ENCODE measurements around the gene AIFM2. TPM values are rescaled to one million over a fixed set of nuclear protein-coding genes. Genes with fewer than 3 reads are reported as not detected.
"Not testable (repeated sequence)": the region's sequence is repeated elsewhere in the genome, so short reads cannot be mapped to it uniquely, and the experiment has no call there.

The AIFM2 gene
- total RNA-seq, 1 donor from 2014 or later: 8.0 TPM

DNA sequence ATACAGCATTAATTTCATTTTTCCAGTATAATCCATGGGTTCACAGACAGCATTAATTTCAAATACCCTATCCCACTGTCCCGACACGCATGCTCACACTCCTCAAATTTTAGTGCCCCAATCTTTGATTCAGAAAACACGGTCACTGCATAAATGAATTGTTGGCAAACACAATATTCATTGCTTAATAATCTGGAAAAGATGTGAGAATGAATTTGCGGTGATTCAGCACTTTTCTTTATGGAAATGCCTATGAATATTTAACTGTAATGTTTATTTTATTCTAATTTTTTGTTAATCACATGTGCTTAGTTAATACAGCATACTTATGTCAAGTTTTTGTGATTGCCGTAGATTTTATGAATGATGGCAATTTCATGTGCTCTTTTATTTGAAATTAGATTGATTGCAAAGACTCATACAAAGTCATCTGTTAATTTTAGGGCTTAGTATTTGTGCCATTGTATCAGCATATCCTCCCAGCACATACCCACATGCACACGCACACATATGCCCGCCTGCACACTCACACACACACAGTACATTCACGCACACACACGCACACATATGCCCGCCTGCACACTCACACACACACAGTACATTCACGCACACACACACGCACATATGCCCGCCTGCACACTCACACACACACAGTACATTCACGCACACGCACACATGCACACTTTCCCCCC, 44.9 kb downstream of the AIFM2 start:
- H3K27ac Mint-ChIP-seq: no peak overlapping the region
- H3K4me1 Mint-ChIP-seq: peaks cover 10% of the 10 kb centered on the region
- H3K27me3 Mint-ChIP-seq: peaks cover 4% of the 10 kb centered on the region
- no peaks in the 10 kb centered on the region for H3K9me3 Mint-ChIP-seq
- intact Hi-C loops (cut with micrococcal nuclease): no loop called here
- no peak overlapping the region for H3K4me3 Mint-ChIP-seq
- no peak for DNase-seq
- H3K36me3 Mint-ChIP-seq (ENCODE audit: low read depth): peaks cover 2% of the 10 kb centered on the region

DNA sequence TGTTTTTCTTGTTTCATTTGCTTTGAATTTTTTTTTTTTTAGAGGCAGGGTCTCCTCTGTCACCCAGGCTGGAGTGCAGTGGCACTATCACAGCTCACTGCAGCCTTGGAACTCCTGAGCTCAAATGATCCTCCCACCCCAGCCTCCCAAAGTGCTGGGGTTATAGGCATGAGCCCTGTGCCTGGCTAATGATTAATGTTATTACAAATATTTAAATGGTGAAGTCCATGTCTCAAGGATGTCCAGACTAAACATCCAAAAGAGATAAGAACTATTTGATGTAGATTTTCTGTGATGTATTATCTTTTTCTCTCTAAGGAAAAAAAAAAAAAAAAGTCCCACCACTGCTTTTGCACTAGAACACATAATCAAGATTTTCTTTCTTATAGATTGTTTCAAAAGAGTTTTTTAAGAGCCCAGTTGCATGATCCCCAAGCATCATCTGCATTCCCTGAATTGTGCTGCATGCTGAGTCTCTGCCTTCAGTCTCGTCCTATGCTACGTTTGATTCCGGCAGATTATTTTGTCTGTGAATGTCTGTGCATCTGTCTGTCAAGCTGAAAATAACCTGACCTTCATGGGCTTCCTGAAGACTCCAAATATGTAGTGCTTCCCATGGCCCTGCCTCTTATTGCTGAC, 46.5 kb downstream of the AIFM2 start:
- H3K4me1 Mint-ChIP-seq: no peaks in the 10 kb centered on the region
- intact Hi-C loops (cut with micrococcal nuclease): no loop called here
- no peaks in the 10 kb centered on the region for H3K9me3 Mint-ChIP-seq
- H3K27ac Mint-ChIP-seq: no peak overlapping the region
- peaks cover 4% of the 10 kb centered on the region for H3K27me3 Mint-ChIP-seq
- no peak for DNase-seq
- no peak overlapping the region for H3K4me3 Mint-ChIP-seq
- peaks cover 2% of the 10 kb centered on the region for H3K36me3 Mint-ChIP-seq (ENCODE audit: low read depth)

DNA sequence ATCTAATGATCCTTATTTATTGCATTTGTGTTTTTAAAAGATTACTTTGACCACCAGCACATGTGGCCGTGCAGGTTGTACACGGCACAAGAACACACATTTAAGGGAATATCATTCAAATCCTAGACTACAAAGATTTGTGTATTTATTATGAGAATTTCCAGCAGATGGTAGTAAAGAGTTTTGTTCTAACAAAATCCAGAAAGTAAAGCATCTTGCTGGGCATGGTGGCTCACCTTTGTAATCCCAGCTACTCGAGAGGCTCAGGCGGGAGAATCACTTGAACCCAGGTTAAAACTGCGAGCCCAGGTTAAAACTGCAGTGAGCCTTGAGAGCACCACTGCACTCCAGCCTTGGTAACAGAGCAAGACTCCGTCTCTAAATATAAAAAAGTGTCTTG, 48.4 kb downstream of the AIFM2 start:
- intact Hi-C loops (cut with micrococcal nuclease): no loop called here
- no peaks in the 10 kb centered on the region for H3K36me3 Mint-ChIP-seq (ENCODE audit: low read depth)
- H3K4me1 Mint-ChIP-seq: no peaks in the 10 kb centered on the region
- no peak overlapping the region for H3K4me3 Mint-ChIP-seq
- no peak overlapping the region for H3K27ac Mint-ChIP-seq
- H3K9me3 Mint-ChIP-seq: no peaks in the 10 kb centered on the region
- no peak for DNase-seq
- H3K27me3 Mint-ChIP-seq: peaks cover 4% of the 10 kb centered on the region

DNA sequence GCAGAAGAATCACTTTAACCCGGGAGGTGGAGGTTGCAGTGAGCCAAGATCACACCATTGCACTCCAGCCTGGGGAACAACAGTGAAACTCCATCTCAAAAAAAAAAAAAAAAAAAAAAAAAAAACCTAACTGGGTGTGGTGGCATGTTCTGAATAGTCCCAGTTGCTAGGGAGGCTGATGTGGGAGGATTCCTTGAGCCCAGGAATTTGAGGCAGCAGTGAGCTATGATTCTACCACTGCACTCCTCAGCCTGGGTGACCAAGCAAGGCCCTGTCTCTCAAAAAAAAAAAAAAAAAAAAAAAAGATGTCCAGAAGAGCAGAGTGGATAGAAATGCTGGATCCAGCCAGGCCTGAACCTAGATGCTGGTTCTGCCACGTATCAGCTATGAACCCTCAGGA, 51.8 kb downstream of the AIFM2 start:
- DNase-seq; intact Hi-C loops (cut with micrococcal nuclease): not testable (repeated sequence)

DNA sequence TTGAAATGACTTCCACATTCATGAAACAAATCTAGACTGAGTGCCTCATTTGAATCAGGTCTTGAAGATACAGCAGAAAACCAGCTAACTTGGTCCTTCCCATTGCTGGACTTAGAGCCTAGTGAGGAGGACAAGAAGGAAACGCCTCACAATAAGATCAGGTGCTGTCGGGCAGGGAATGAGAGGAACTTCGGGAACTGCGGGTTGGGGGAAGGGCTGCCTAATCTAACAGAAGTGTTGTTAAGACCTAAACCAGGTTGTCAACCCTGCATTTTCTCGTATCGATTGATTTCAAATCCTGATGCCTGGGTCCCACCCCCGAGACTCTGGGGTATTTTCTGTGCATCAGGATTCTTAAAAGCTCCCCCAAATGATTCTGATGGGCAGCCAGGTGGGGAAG, 53.7 kb downstream of the AIFM2 start:
- intact Hi-C loops (cut with micrococcal nuclease): no loop called here
- Mint-ChIP-seq H3K9me3 (no peaks in the 10 kb centered on the region), H3K27me3 (peaks cover 3% of the 10 kb centered on the region), H3K36me3 (ENCODE audit: low read depth) (no peaks in the 10 kb centered on the region), H3K4me3 (no peak overlapping the region), H3K4me1 (no peaks in the 10 kb centered on the region), H3K27ac (no peak overlapping the region)
- no peak for DNase-seq

More for the DNA sequence above, 51.8 kb downstream of the AIFM2 start:
- not testable (repeated sequence) for H3K4me3 Mint-ChIP-seq; H3K36me3 Mint-ChIP-seq (ENCODE audit: low read depth); H3K9me3 Mint-ChIP-seq; H3K4me1 Mint-ChIP-seq; H3K27ac Mint-ChIP-seq; H3K27me3 Mint-ChIP-seq

DNA sequence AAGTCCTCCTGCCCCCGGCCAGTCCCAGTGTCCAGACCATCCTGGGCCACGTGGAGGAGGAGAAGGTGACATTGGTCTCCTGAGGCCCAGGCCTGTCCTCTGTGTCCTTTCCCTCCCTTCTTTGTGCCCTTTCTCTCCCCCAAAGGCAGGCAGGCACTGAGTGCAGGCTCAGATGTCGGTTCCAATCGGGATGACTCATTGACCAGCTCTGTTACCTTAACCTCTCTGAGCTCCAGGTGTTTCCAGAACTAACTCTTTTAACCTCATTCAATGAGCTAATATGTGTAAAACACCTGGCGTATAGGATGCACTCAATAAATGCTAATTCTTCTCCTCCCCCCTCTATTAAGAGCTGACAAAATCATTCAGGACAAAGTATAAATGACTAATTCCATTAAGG, 54.3 kb downstream of the AIFM2 start:
- no peaks in the 10 kb centered on the region for H3K9me3 Mint-ChIP-seq
- intact Hi-C loops (cut with micrococcal nuclease): no loop called here
- no peak overlapping the region for H3K27ac Mint-ChIP-seq
- H3K4me3 Mint-ChIP-seq: no peak overlapping the region
- DNase-seq: no peak
- H3K36me3 Mint-ChIP-seq (ENCODE audit: low read depth): no peaks in the 10 kb centered on the region
- H3K27me3 Mint-ChIP-seq: peaks cover 3% of the 10 kb centered on the region
- no peaks in the 10 kb centered on the region for H3K4me1 Mint-ChIP-seq

DNA sequence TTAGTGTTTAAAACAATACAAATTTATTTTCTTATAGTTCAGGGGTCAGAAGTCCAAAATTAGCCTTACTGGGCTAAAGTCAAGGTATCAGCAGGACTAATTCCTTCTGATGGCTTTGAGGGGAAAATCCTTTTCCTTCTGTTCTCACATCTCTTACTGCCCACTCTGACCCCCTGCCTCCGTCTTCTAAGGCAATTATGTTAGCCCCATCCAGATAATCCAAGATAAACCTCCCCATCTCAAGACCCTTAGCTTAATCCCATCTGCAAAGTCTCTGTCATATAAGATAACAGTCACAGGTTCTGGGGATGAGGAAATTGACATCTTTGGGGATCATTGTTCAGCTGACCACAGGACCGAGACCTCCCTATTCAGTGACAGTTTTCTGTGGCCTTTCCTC, 57.7 kb downstream of the AIFM2 start:
- intact Hi-C loops (cut with micrococcal nuclease): no loop called here
- H3K36me3 Mint-ChIP-seq (ENCODE audit: low read depth): no peaks in the 10 kb centered on the region
- no peaks in the 10 kb centered on the region for H3K9me3 Mint-ChIP-seq
- DNase-seq: no peak
- no peak overlapping the region for H3K27ac Mint-ChIP-seq
- no peak overlapping the region for H3K4me3 Mint-ChIP-seq
- H3K27me3 Mint-ChIP-seq: peaks cover 3% of the 10 kb centered on the region
- H3K4me1 Mint-ChIP-seq: no peaks in the 10 kb centered on the region

DNA sequence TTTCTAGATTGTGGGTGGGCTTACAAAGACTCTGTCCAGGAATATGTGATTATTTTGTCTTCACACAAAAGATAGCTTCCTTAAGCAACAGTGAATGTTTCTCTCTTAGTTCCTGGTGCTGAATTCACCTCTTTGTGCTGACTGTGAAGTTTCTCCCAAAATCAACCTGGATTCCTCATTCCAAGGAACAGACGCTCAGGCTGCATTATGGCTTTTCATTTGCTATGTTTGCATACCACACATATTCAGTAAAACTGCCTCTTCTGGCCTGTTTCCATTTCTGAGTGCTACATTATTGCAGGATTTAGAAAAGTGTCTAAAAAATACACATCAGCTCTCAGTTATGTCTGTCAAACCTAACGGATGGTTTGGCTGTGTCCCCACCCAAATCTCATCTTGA, 58.5 kb downstream of the AIFM2 start:
- Mint-ChIP-seq H3K36me3 (ENCODE audit: low read depth) (no peaks in the 10 kb centered on the region), H3K27me3 (peaks cover 3% of the 10 kb centered on the region), H3K27ac (no peak overlapping the region), H3K4me3 (no peak overlapping the region), H3K9me3 (no peaks in the 10 kb centered on the region), H3K4me1 (no peaks in the 10 kb centered on the region)
- DNase-seq: no peak
- intact Hi-C loops (cut with micrococcal nuclease): no loop called here

DNA sequence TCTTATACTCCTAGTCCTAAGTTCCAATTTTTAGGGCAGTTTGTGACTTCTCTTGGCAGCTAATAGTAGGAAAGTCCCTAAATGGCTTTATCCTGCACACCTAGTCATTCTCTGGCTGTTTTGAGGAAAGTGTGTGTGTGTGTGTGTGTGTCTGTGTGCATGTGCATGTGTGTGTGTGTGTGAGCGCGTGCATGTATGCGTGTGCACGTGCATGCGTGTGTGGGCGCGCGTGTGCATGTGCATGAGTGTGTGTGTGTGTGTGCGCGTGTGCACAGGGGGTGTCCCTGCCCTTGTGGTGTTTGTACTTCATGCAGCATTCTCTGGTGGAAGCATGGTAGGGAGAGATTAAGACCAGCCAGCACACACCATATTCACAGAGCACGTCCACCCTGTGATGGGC, 61.8 kb downstream of the AIFM2 start:
- intact Hi-C loops (cut with micrococcal nuclease): no loop called here
- Mint-ChIP-seq H3K36me3 (ENCODE audit: low read depth) (no peaks in the 10 kb centered on the region), H3K27me3 (peaks cover 3% of the 10 kb centered on the region), H3K27ac (no peak overlapping the region), H3K4me1 (peaks cover 2% of the 10 kb centered on the region), H3K9me3 (no peaks in the 10 kb centered on the region), H3K4me3 (no peak overlapping the region)
- DNase-seq: no peak

DNA sequence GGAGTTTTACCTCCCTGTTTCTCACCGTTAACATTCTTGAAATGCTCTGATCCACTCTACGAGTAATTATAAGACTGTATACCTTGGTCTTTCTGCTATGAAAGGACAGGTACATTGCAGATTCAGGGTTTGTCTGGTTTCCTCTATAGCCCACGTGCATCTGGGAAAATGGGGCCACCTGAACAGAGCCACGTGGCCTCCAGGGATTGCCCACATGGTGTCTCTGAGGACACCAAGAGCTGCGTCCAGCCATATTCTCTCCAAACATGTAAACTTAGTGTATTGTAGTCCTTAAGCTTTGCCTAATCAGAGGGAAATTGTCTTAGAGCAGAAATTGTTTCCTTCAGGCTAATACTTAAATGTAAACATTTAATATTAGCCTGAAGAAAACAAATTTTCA, 63.3 kb downstream of the AIFM2 start:
- no peak overlapping the region for H3K27ac Mint-ChIP-seq
- peaks cover 8% of the 10 kb centered on the region for H3K27me3 Mint-ChIP-seq
- no peak for DNase-seq
- intact Hi-C loops (cut with micrococcal nuclease): no loop called here
- peaks cover 2% of the 10 kb centered on the region for H3K4me1 Mint-ChIP-seq
- H3K36me3 Mint-ChIP-seq (ENCODE audit: low read depth): no peaks in the 10 kb centered on the region
- H3K9me3 Mint-ChIP-seq: no peaks in the 10 kb centered on the region
- H3K4me3 Mint-ChIP-seq: no peak overlapping the region

DNA sequence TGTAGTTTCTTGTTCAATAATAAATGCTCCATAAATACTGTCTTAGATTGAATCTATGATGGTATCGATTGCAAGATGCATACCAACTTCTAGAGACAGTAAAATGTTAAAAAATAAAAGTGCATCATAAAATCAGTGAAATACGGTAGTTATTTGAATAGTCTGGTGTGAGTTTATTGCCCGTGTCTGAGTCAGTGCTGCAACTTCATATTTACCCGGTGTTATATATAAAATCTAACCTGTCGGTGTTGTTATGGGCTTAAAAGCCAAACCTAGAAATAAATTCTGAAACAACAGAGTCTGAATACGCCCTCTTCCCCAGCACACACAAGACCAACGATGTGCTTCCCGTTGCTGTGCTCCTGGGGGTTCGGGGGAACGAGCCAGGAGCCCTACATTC, 63.7 kb downstream of the AIFM2 start:
- H3K9me3 Mint-ChIP-seq: no peaks in the 10 kb centered on the region
- no peaks in the 10 kb centered on the region for H3K36me3 Mint-ChIP-seq (ENCODE audit: low read depth)

DNA sequence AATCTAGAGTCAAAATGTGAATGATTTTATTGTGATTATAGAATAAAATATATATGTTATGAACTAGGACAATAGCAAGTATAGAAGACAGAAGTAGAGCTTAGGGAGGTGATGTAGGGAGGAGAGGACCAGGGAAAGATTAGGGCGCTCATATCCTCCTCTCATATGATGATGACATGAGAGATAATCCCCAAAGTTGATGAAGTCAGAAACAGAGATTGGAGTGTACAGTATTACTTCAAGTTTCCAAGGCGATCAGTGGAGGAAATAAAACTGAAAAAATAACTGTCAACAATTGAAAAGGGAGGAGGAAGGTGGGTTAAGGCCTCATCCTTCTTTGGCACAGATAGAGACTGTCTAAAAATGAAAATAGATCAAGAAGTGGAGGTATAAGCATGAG, 65.0 kb downstream of the AIFM2 start:
- intact Hi-C loops (cut with micrococcal nuclease): no loop called here
- Mint-ChIP-seq H3K4me1 (peaks cover 2% of the 10 kb centered on the region), H3K27ac (no peak overlapping the region), H3K9me3 (no peaks in the 10 kb centered on the region), H3K36me3 (ENCODE audit: low read depth) (no peaks in the 10 kb centered on the region), H3K27me3 (peaks cover 11% of the 10 kb centered on the region), H3K4me3 (no peak overlapping the region)
- no peak for DNase-seq

More for the DNA sequence above, 63.7 kb downstream of the AIFM2 start:
- no peak for DNase-seq
- Mint-ChIP-seq H3K27me3 (peaks cover 8% of the 10 kb centered on the region), H3K4me3 (no peak overlapping the region), H3K27ac (no peak overlapping the region), H3K4me1 (peaks cover 2% of the 10 kb centered on the region)
- intact Hi-C loops (cut with micrococcal nuclease): no loop called here

DNA sequence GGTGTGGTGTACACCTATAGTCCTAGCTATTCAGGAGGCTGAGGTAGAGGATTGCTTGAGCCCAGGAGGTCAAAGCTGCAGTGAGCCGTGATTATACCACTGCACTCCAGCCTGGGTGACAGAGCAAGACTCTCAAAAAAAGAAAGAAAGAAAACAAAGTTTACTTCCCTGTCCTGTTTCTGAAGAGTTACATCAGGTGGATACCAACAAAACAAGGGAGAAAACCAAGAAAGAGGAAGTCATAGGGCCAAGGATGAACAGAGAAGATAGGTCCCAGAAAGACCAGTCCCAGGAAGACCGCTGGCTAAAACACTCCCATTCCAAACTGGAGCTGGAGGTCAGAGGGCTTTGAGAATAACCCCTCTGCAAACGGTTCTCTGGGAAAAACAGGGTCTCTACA, 66.4 kb downstream of the AIFM2 start:
- intact Hi-C loops (cut with micrococcal nuclease): no loop called here
- Mint-ChIP-seq H3K4me3 (no peak overlapping the region), H3K9me3 (no peaks in the 10 kb centered on the region), H3K4me1 (peaks cover 2% of the 10 kb centered on the region), H3K27ac (no peak overlapping the region), H3K27me3 (peaks cover 15% of the 10 kb centered on the region), H3K36me3 (ENCODE audit: low read depth) (no peaks in the 10 kb centered on the region)
- no peak for DNase-seq

DNA sequence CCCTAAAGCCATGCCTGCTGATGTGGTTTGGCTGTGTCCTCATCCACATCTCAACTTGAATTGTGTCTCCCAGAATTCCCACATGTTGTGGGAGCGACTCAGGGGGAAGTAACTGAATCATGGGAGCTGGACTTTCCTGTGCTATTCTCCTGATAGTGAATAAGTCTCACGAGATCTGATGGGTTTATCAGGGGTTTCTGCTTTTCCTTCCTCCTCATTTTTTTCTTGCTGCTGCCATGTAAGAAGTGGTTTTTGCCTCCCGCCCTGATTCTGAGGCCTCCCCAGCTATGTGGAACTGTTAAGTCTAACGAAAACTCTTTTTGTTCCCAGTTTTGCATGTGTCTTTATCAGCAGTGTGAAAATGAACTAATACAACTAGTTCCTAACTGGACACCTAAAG, 68.1 kb downstream of the AIFM2 start:
- no peak for DNase-seq
- no peaks in the 10 kb centered on the region for H3K9me3 Mint-ChIP-seq
- H3K27ac Mint-ChIP-seq: no peak overlapping the region
- intact Hi-C loops (cut with micrococcal nuclease): no loop called here
- H3K4me3 Mint-ChIP-seq: no peak overlapping the region
- peaks cover 2% of the 10 kb centered on the region for H3K4me1 Mint-ChIP-seq
- peaks cover 17% of the 10 kb centered on the region for H3K27me3 Mint-ChIP-seq
- no peaks in the 10 kb centered on the region for H3K36me3 Mint-ChIP-seq (ENCODE audit: low read depth)

All from activated CD4-positive, alpha-beta T cell treated with anti-CD3 and anti-CD28 coated beads, Interleukin-2, amount 10 ng/mL, durations not matched to agents 24 days and 14 days (primary cell).